HepG2 (cell line): ENCODE results near the gene GJB2.

Experiments
- CTCF ChIP-seq: sonication (generic); formaldehyde crosslinking; IDR thresholded peaks from 2 replicates; pipeline ENCODE4 v1.5.0; 2020; ENCODE audit warnings: mild to moderate bottlenecking, missing genetic modification reagents, moderate library complexity
- EEA1 ChIP-seq: sonication (generic); formaldehyde crosslinking; IDR thresholded peaks from 2 replicates; pipeline ENCODE4 v1.5.1; 2020; ENCODE audit warnings: mild to moderate bottlenecking, missing genetic modification reagents, borderline replicate concordance
- EP300 ChIP-seq, 3 experiments: sonication (generic) in 1 of 3; formaldehyde crosslinking in 1 of 3; IDR thresholded peaks; 2 replicates each; pipeline versions ENCODE4 v1.5.1 to v1.6.1; 2011 to 2020; ENCODE audit warnings: low read depth in 2 of 3, low read length in 2 of 3, borderline replicate concordance in 1 of 3, improper control_type of control experiment in 1 of 3, mild to moderate bottlenecking in 1 of 3, missing genetic modification reagents in 1 of 3, moderate library complexity in 1 of 3
- FOSL1 ChIP-seq: sonication (generic); formaldehyde crosslinking; IDR thresholded peaks from 2 replicates; pipeline ENCODE4 v1.9.0; 2021; ENCODE audit warnings: missing genetic modification reagents, borderline replicate concordance
- KIAA2018 ChIP-seq: sonication (generic); formaldehyde crosslinking; IDR thresholded peaks from 2 replicates; pipeline ENCODE4 v1.5.0; 2020; ENCODE audit warnings: mild to moderate bottlenecking, missing genetic modification reagents, borderline replicate concordance
- NKX3-1 ChIP-seq: sonication (generic); formaldehyde crosslinking; IDR thresholded peaks from 2 replicates; pipeline ENCODE4 v1.5.0; 2020; ENCODE audit warnings: missing genetic modification reagents
- PBX3 ChIP-seq: sonication (generic); formaldehyde crosslinking; IDR thresholded peaks from 2 replicates; pipeline ENCODE4 v1.8.1; 2023; ENCODE audit warnings: missing genetic modification reagents, inconsistent platforms, borderline replicate concordance
- POLR2A ChIP-seq, 2 experiments: IDR thresholded peaks; 2 replicates each; pipeline ENCODE4 v1.6.1; 2011; ENCODE audit warnings: low read depth in 2 of 2, low read length in 2 of 2, mild to moderate bottlenecking in 1 of 2, moderate library complexity in 1 of 2; ENCODE audit not compliant: insufficient read depth in 1 of 2
- POLR2AphosphoS5 ChIP-seq: IDR thresholded peaks from 2 replicates; pipeline ENCODE4 v1.6.1; 2012; ENCODE audit warnings: low read depth, low read length
- SKI ChIP-seq: fragments of 450-650 bp; IDR thresholded peaks from one replicate; pipeline ENCODE4 v1.6.1; 2018; ENCODE audit warnings: mild to moderate bottlenecking; ENCODE audit not compliant: partially characterized antibody
- YY1 ChIP-seq: IDR thresholded peaks from 2 replicates; pipeline ENCODE4 v1.6.1; 2011; ENCODE audit warnings: low read length, low read depth, moderate library complexity, mild to moderate bottlenecking; ENCODE audit not compliant: insufficient read depth, insufficient replicate concordance
- ZBTB1 ChIP-seq: sonication (generic); formaldehyde crosslinking; IDR thresholded peaks from 2 replicates; pipeline ENCODE4 v1.4.0; 2020; ENCODE audit warnings: missing genetic modification reagents, borderline replicate concordance
- ZBTB43 ChIP-seq: sonication (generic); formaldehyde crosslinking; conservative IDR thresholded peaks from 2 replicates; pipeline ENCODE4 v1.4.0; 2020; ENCODE audit warnings: missing genetic modification reagents
- ZNF776 ChIP-seq: sonication (generic); formaldehyde crosslinking; IDR thresholded peaks from 2 replicates; pipeline ENCODE4 v1.4.0; 2020; ENCODE audit warnings: mild to moderate bottlenecking, missing genetic modification reagents

- TF ChIP-seq POLR2A (IDR thresholded peaks at IDR 0.05; ENCODE audit: insufficient read depth in 1 of 2, low read depth in 2 of 2, low read length in 2 of 2), result no peak
- TF ChIP-seq KIAA2018 (CRISPR knock-in tag), result no peak
- TF ChIP-seq EEA1, result no peak
- no peak for TF ChIP-seq EP300 (IDR thresholded peaks at IDR 0.05; ENCODE audit: low read depth in 2 of 2, low read length in 2 of 2)
- TF ChIP-seq EP300 (CRISPR knock-in tag; IDR thresholded peaks at IDR 0.05; ENCODE audit: borderline replicate concordance), result no peak
- TF ChIP-seq ZBTB1 (CRISPR knock-in tag), result no peak
- no peak for TF ChIP-seq YY1
- no peak for TF ChIP-seq SKI
- no peak for TF ChIP-seq PBX3 (CRISPR knock-in tag)
- no peak for TF ChIP-seq FOSL1 (CRISPR knock-in tag)
- no peak for TF ChIP-seq POLR2AphosphoS5
- no peak for TF ChIP-seq ZBTB43
- no peak for TF ChIP-seq CTCF
- no peak for TF ChIP-seq ZNF776
- no peak for TF ChIP-seq NKX3-1
Measured at GRCh38 chr13:20175406-20175794, 17.3 kb downstream of the GJB2 start.
